ENCODE data around the gene KLHL29. TPM values are rescaled to one million over a fixed set of nuclear protein-coding genes. Genes with fewer than 3 reads are reported as not detected.

Gene KLHL29
- total RNA-seq, 4 donors from 2014 or later: 2.2 to 3.3 (median 2.7) TPM

DNA sequence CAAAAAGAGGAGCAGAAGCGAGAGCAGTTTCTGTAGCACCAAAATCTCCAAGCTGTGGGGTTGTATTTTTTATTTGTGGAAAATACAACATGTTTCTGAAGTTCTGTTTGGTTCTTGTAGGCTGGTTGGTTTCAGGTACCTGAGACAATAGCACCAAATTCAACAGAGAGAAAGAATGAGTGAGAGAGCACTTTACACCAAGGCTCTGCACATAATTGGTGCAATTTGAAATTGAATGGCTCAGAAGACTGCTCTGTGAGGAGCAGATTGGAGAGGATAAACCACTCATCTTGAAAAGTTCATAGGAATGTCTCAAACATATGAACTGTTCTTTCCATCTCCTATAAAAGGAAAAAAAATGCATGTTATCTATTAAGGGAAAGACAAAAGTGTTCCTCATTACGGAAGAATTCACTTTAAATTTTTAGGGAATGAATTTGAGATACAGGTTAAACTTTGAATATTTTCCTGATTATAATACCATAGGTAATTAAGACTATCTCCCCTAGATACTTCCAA is 366.8 kb downstream of the KLHL29 start:
- no peaks in the 10 kb centered on the region for H3K9me3 ChIP-seq
- H3K27ac ChIP-seq: no peak overlapping the region
- no peaks in the 10 kb centered on the region for H3K27me3 ChIP-seq
- no peak overlapping the region for H3K4me3 ChIP-seq (replicated peaks in 1 of 3)
- WGBS, 2 donors: 97 to 99% methylated on average over 2 of the region's 2 CpGs
- no peaks in the 10 kb centered on the region for H3K4me1 ChIP-seq
- DNase-seq: no peak
- H3K36me3 ChIP-seq: peaks cover 6 to 8% of the 10 kb centered on the region in 2 donors
- TF ChIP-seq, protein P1, sequence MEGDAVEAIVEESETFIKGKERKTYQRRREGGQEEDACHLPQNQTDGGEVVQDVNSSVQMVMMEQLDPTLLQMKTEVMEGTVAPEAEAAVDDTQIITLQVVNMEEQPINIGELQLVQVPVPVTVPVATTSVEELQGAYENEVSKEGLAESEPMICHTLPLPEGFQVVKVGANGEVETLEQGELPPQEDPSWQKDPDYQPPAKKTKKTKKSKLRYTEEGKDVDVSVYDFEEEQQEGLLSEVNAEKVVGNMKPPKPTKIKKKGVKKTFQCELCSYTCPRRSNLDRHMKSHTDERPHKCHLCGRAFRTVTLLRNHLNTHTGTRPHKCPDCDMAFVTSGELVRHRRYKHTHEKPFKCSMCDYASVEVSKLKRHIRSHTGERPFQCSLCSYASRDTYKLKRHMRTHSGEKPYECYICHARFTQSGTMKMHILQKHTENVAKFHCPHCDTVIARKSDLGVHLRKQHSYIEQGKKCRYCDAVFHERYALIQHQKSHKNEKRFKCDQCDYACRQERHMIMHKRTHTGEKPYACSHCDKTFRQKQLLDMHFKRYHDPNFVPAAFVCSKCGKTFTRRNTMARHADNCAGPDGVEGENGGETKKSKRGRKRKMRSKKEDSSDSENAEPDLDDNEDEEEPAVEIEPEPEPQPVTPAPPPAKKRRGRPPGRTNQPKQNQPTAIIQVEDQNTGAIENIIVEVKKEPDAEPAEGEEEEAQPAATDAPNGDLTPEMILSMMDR (IDR thresholded peaks at IDR 0.05): no peak
- TF ChIP-seq POLR2A (IDR thresholded peaks at IDR 0.05): no peak
- intact Hi-C loops (cut with DNase I): no loop called here

DNA sequence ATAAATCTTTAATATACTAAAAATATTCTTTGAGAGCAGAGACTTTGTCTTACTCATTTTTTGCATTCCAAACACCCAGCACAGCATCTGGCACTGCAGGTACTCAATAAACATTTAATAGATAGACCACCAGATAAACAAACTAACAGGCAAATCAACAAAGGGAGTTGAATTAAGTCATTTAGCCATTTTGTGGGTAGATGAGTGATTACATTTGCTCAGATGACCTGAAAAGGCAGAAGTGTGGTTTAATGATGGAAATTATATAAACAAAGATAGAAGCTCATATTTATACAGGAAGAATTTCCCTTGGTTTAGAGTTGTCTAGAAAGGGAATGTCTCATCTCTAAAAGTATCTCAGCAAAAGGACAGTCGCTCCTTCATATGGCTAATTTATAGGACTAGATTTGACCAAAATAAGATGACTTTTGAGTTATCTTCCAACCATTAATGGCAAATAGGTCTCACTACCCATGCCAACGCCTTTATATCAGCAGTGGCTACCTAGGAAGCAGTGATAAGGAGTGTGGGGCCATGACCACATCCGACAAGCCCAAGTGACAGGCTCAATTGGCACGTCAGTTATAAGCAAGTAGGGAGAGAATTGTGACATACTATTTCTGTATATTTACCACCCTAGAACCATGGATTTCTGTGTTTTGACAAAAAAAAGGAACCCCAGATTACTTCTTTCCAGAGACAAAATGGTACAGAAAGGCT is 368.5 kb downstream of the KLHL29 start:
- WGBS, 2 donors: 96 to 97% methylated on average over 4 of the region's 4 CpGs
- Histone ChIP-seq H3K4me1 (no peaks in the 10 kb centered on the region), H3K4me3 (replicated peaks in 1 of 3) (no peak overlapping the region), H3K27me3 (no peaks in the 10 kb centered on the region), H3K27ac (no peak overlapping the region), H3K36me3 (peaks cover 6 to 8% of the 10 kb centered on the region in 2 donors), H3K9me3 (no peaks in the 10 kb centered on the region)
- TF ChIP-seq, protein P1 (IDR thresholded peaks at IDR 0.05): no peak
- no peak for TF ChIP-seq POLR2A (IDR thresholded peaks at IDR 0.05)
- intact Hi-C loops (cut with DNase I): no loop called here
- DNase-seq: no peak

GRCh38 chr2:23754970-23755369 is 370.0 kb downstream of the KLHL29 start:
- TF ChIP-seq, protein P1 (IDR thresholded peaks at IDR 0.05): no peak
- TF ChIP-seq POLR2A (IDR thresholded peaks at IDR 0.05): no peak
- H3K9me3 ChIP-seq: no peaks in the 10 kb centered on the region
- H3K36me3 ChIP-seq: peaks cover 6 to 8% of the 10 kb centered on the region in 2 donors
- no peaks in the 10 kb centered on the region for H3K27me3 ChIP-seq
- H3K4me1 ChIP-seq: no peaks in the 10 kb centered on the region
- no peak overlapping the region for H3K4me3 ChIP-seq (replicated peaks in 1 of 3)
- no peak for DNase-seq
- intact Hi-C loops (cut with DNase I): no loop called here
- H3K27ac ChIP-seq: no peak overlapping the region

GRCh38 chr2:23756593-23757292 is 371.8 kb downstream of the KLHL29 start:
- intact Hi-C loops (cut with DNase I): no loop called here
- no peak for DNase-seq

More at GRCh38 chr2:23756593-23757292, 371.8 kb downstream of the KLHL29 start:
- no peak for TF ChIP-seq POLR2A (IDR thresholded peaks at IDR 0.05)
- TF ChIP-seq, protein P1 (IDR thresholded peaks at IDR 0.05): no peak
- H3K36me3 ChIP-seq: peaks cover 0 to 5% of the 10 kb centered on the region in 2 donors
- H3K27ac ChIP-seq: no peak overlapping the region
- H3K9me3 ChIP-seq: no peaks in the 10 kb centered on the region
- no peaks in the 10 kb centered on the region for H3K4me1 ChIP-seq
- no peak overlapping the region for H3K4me3 ChIP-seq (replicated peaks in 1 of 3)
- 94% methylated on average over 7 of the region's 7 CpGs for WGBS, 2 donors
- H3K27me3 ChIP-seq: no peaks in the 10 kb centered on the region

Data from thyroid gland (tissue), 4 donors.